HG03066 (cell line): ENCODE data around the gene SPATA16.
"Not testable (repeated sequence)": the region's sequence is repeated elsewhere in the genome, so short reads cannot be mapped to it uniquely, and the experiment has no call there.

Source experiments
- ATAC-seq: cut with Tn5 transposase; IDR thresholded peaks from one replicate; pipeline ENCODE4 v1.9.1; 2021; ENCODE audit warnings: low read depth; ENCODE audit not compliant: unreplicated experiment

The SPATA16 gene

DNA sequence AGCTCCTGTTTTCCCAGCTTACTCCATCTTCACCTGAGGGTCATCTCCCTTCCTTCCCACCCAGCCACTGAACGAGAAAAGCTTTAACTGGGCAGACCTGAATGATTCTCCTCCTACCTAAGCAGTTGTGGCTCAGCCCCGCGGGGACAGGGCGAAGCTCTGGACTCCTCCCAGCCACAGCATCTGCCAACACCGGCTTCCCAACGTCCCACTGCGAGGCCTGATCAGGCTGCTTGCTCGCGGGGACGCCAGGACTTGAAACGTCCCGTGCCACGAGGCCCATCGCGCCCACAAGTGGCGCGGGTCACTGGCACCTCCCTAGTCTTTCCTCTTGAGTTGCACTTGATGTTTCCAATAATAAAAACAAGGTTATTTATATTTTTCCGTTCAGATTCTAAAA is at the start of gene SPATA16:
TSS of gene SPATA16 (minus strand) at position 250 of the 400 bp plus-strand sequence. CDS start 23,504 bp downstream, outside the sequence.
- ATAC-seq, result no peak

DNA sequence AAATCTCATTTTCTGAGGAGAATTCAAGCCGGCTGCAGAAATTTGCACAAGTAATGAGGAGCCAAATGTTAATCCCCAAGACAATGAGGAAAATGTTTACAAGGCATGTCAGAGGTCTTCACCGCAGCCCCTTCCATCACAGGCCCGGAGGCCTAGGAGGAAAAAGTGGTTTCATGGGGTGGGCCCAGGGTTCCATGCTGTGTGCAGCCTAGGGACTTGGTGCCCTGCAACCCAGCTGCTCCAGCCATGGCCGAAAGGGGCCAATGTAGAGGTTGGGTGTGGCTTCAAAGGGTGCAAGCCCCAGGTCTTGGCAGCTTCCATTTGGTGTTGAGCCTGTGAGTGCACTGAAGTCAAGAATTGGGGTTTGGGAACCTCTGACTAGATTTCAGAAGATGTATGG is 42.0 kb upstream of the SPATA16 start:
- ATAC-seq, result not testable (repeated sequence)

DNA sequence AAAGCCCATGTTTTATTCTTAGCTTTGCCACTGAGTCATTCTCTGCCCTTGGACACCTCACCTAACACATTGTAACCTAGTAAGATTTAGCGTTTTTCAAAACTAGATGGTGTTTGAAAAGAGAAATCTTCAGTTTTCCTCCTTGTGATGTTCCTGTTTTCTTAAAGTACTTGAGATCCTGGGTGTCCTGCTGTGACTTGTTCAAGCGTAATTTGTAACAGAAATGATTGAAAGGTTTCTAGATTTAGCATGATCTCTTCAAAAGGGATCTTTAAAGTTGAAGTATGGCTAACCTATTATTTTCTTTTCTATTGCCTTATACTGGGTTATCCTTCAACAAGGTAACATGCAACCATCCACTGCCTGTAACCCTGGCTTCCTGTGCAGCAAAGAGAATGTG is 32.6 kb upstream of the SPATA16 start:
- ATAC-seq, result no peak

DNA sequence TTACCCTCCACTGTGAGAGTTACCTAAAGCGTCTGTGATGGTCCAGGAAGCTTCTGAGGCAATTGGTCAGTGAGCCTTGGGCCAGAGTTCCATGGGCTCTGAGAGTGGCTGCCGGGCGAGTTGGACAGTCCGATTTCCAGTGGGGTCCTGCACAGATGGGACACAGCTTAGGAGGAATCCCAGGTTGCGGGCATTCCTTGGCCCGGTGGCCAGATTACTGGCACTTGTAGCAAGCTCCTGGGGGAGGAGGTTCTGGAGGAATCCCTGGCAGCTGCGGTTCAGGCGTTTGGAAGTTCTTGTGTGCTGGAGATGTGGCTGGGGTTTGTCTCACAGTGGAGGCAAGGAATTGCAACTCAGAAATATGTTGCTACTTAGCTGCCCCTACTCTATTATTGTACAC is 18.1 kb upstream of the SPATA16 start:
- not testable (repeated sequence) for ATAC-seq

- not testable (repeated sequence) for ATAC-seq
Measured at GRCh38 chr3:173156533-173156932, 15.5 kb upstream of the SPATA16 start.

DNA sequence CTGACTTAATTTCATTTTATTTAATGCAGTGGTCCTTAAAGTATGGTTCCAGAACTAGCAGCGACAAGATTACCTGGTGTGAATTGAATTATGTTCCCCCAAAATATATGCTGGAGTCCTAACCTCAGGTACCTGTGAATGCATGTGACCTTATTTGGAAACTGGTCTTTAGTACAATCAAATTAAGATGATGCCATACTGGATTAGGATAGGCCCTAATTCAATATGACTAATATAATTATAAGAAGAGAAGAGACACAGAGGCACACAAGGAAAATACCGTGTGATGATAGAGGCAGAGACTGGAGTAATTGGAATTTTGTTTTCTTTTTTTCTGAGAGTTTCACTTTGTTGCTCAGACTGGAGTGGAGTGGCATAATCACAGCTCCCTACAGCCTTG is 12.6 kb upstream of the SPATA16 start:
- no peak for ATAC-seq

GRCh38 chr3:173139420-173139819 is 1.6 kb downstream of the SPATA16 start:
- no peak for ATAC-seq

DNA sequence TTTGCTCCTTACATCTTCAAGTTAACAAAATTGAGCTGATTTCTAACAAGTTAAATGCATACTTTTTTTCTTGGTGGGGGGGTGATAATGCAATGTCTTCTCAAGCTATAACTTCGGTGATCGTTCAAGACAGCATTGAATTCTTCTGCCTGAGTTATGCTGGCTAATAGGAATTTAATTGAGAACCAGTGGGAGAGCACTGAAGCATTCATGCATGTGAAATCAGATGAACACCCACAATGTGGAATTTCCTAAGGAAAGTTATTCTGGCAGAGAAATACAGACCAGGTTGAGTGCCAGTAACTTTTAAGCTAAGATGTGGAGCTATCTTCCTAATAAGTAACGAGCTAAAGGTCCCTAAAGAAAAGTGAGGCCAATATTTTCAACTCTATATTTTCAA is 3.0 kb downstream of the SPATA16 start:
- ATAC-seq, result no peak

GRCh38 chr3:173135059-173135458 is 6.0 kb downstream of the SPATA16 start:
- no peak for ATAC-seq

DNA sequence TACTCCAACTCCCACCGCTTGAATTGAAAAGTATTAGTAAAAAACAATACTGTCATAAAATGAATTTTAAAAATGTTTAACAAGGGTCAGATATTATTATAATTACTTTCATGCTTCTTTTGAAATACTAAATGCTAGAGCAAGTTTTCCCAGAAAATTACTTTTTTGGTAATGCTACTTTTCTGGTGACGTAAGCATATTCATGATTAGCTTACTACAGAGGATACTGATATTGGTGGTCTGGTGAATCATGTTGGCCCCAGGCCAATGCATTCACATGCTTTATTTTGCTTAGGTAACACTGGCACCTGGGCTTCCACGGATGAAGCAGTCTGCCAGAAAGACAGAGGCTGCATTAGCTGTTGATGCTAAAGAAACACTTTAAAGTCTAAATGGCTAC is 12.4 kb downstream of the SPATA16 start:
- ATAC-seq, result no peak

GRCh38 chr3:173111321-173111720 is 29.7 kb downstream of the SPATA16 start:
- ATAC-seq, result no peak

DNA sequence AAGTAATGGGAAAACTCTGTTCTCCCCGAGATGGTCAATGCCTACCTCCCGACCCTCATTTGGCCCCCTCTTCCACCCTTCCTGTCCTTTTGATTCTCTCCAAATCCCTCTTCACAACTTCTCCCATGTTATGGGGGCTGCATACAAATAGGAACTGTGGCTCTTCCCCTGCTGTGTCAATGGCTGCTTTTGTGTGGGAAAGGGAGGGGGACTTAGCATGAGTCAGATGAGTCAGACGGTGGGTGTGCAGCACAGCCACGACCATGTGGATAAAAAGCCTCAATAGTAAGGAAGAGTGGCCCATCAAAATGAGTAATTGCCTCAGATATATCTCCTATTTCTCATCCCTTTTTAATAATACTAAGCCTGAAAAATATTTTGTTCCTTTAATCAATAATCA is 31.9 kb downstream of the SPATA16 start:
- ATAC-seq, result no peak

DNA sequence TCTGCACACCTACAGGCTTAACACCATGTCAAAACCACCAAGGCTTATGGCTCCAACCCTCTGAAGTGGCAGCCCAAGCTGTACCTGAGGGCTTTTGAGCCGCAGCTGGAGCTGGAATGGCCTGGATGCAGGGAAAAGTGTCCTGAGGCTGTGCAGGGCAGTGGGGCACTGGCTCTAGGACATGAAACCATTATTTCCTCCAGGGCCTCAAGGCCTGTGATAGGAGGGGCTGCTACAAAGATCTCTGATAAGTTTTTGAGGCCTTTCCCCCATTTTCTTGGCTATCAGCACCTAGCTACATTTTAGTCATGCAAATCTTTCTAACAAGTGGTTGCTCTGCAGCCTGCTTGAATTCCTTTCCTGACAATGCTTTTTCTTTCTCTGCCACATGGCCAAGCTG is 37.6 kb downstream of the SPATA16 start:
- ATAC-seq, result no peak

- ATAC-seq, result no peak
Measured at GRCh38 chr3:173098959-173099358, 42.1 kb downstream of the SPATA16 start.

DNA sequence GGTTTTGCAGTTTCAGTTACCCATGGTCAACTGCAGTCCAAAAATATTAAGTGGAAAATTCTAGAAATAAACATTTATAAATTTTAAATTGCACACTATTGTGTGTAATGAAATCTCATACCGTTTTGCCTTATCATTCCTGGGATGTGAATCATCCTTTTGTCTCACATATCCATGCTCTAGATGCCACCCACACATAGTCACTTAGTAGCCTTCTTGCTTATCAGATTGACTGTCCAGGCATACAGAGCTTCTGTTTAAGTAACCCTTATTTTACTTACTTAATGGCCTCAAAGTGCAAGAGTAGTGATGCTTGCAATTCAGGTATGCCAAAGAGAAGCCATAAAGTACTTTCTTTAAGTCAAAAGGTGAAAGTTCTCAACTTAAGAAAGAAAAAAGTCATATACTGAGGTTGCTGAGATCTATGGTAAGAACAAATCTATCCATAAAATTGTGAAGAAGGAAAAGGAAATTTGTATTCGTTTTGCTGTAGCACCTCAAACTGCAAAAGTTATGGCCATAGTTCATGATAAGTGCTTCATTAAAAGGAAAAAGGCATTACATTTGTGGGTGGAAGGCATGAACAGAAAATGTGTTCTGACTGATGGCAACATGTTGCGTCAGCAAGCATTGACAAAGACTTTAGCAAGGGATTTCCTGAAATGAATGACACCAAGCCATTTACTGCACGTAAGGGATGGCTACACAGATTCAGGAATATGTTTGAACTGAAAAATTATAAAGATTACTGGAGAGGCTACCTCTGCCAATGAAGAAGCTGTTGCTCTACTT is 43.8 kb downstream of the SPATA16 start:
- ATAC-seq, result no peak

DNA sequence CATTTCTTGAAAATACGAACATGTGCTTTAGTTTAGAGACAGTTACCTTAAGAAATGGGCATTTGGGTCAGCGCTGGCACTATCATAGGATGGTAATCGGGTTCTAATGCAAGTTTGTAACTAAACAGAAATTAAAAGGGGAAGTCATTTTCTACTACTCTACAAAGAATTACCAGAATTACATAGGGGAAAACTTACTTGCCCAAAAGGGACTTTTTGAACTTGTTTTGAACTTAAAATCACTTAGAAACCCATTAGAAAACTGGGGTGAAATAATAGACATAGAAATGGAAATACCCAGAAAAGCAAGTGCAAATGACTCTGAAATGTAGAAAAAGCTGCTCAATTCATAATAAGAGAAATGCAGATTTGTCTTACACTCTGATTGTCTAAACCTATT is 44.9 kb downstream of the SPATA16 start:
- no peak for ATAC-seq

DNA sequence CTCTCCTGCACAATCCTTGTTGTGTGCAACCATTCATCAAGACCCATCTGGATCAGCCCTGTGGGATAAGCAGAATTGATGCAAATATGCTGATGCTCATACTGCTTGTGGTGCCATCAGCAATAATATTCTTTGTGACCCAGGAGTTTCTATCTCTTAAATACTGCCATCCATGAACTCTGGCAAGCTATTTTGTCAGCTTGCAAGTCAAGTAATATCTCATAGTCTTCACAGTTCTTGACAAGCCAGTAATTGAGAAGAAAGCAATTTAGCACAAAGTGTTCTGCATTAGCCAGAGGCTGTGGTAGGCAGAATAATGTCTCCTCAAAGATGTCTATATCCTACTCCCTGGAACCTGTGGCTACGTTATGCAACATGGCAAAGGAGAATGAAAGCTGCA is 49.0 kb downstream of the SPATA16 start:
- no peak for ATAC-seq

DNA sequence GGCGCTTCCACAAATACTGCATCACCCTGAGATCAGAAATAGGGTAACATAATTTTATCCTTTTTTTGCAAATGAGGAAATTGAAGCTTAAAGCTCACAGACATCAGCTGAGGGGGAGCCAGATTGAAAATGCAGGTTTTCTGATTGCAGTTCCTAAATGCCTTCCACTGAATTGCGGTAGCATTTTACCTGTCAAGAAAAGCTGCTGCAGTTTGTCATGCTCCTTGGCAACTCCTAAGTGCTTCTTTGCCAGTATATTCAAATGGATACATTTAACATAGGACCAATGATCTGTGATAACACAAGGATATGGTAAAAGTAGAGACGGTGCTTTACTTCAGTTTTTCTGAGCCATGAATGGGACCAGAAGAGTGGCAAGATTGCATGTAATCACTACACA is 50.5 kb downstream of the SPATA16 start:
- no peak for ATAC-seq

GRCh38 chr3:173089283-173089682 is 51.8 kb downstream of the SPATA16 start:
- no peak for ATAC-seq

- no peak for ATAC-seq
Measured at GRCh38 chr3:173078525-173078924, 62.5 kb downstream of the SPATA16 start.

- ATAC-seq, result no peak
Measured at GRCh38 chr3:173066044-173067004, 74.7 kb downstream of the SPATA16 start.
